H1 (cell line): ENCODE measurements around the gene SLC12A5. TPM values are rescaled to one million over a fixed set of nuclear protein-coding genes. Genes with fewer than 3 reads are reported as not detected.

Source experiments
- CTCF ChIA-PET: fragments of 300-600 bp; sonication (Branson Sonifier 250); formaldehyde crosslinking; loops from one replicate; lab custom pipeline; 2021; ENCODE audit not compliant: partially characterized antibody; lab: Charles Lee
- POLR2A ChIA-PET: fragments of 300-600 bp; sonication (Branson Sonifier 250); formaldehyde crosslinking; loops from one replicate; lab custom pipeline; 2021; ENCODE audit warnings: inconsistent platforms; ENCODE audit not compliant: partially characterized antibody; lab: Charles Lee
- DNase-seq, 2 experiments: peaks; one replicate each; pipeline versions ENCODE4 v3.0.0 to v3.0.0-alpha.2; 2010 to 2022; ENCODE audit warnings: low spot score in 2 of 2, low read depth in 1 of 2, mixed read lengths in 1 of 2
- FAIRE-seq: peaks from 2 replicates; lab custom pipeline; 2011; peaks lifted over from hg19 to GRCh38; lab: Jason Lieb, UNC
- H2AFZ ChIP-seq: 2 replicates; pipeline ENCODE4 v1.8.1; 2012; ENCODE audit warnings: low read length, inconsistent platforms
- H2AK5ac ChIP-seq: 2 replicates; pipeline ENCODE4 v1.6.1; 2013; ENCODE audit warnings: low read depth, low read length
- H2BK120ac ChIP-seq: replicated peaks from 2 replicates; pipeline ENCODE3; 2013; ENCODE audit warnings: low read depth, low read length, inconsistent platforms
- H2BK12ac ChIP-seq: 2 replicates; pipeline ENCODE4 v1.6.1; 2013; ENCODE audit warnings: low read depth, low read length
- H2BK15ac ChIP-seq: 2 replicates; pipeline ENCODE4 v1.6.1; 2013; ENCODE audit warnings: low read length
- H2BK20ac ChIP-seq: 2 replicates; pipeline ENCODE4 v1.6.1; 2013; ENCODE audit warnings: low read length
- H2BK5ac ChIP-seq: 2 replicates; pipeline ENCODE4 v1.6.1; 2013; ENCODE audit warnings: low read depth, low read length
- H3K14ac ChIP-seq: 2 replicates; pipeline ENCODE4 v1.6.1; 2013; ENCODE audit warnings: inconsistent platforms; ENCODE audit not compliant: insufficient read length
- H3K18ac ChIP-seq: 2 replicates; pipeline ENCODE4 v1.6.1; 2013; ENCODE audit warnings: low read length; ENCODE audit errors: extremely low read depth
- H3K23ac ChIP-seq: 2 replicates; pipeline ENCODE4 v1.6.1; 2013; ENCODE audit warnings: inconsistent platforms; ENCODE audit not compliant: insufficient read length
- H3K23me2 ChIP-seq: 2 replicates; pipeline ENCODE4 v1.6.1; 2013; ENCODE audit warnings: low read depth, low read length
- H3K27ac ChIP-seq: 2 replicates; pipeline ENCODE4 v1.6.1; 2011; ENCODE audit warnings: low read depth, low read length, inconsistent platforms
- H3K27me3 ChIP-seq, 4 experiments: replicated peaks in 1 of 4; 1 replicate in 1 of 4; 2 replicates in 3 of 4; pipeline versions ENCODE4 v1.6.1 to v1.8.1; 2011 to 2013; ENCODE audit warnings: low read length in 3 of 4, mild to moderate bottlenecking in 3 of 4, inconsistent platforms in 2 of 4, mixed read lengths in 2 of 4, moderate library complexity in 1 of 4; ENCODE audit not compliant: control insufficient read depth in 3 of 4, insufficient read depth in 3 of 4; ENCODE audit errors: extremely low read depth in 1 of 4
- H3K36me3 ChIP-seq, 4 experiments: 2 replicates each; pipeline versions ENCODE4 v1.6.1 to v1.8.1; 2011 to 2013; ENCODE audit warnings: mild to moderate bottlenecking in 4 of 4, low read length in 3 of 4, moderate library complexity in 2 of 4, control low read depth in 1 of 4, inconsistent platforms in 1 of 4; ENCODE audit not compliant: insufficient read depth in 4 of 4, control insufficient read depth in 2 of 4
- H3K4ac ChIP-seq: replicated peaks from 2 replicates; pipeline ENCODE3; 2013; ENCODE audit warnings: low read length, low read depth, mixed read lengths, inconsistent platforms; ENCODE audit not compliant: insufficient read length
- H3K4me1 ChIP-seq, 4 experiments: replicated peaks in 1 of 4; 1 replicate in 1 of 4; 2 replicates in 3 of 4; pipeline versions ENCODE4 v1.6.1 to v1.8.1; 2011 to 2013; ENCODE audit warnings: low read length in 3 of 4, inconsistent platforms in 2 of 4, mixed read lengths in 1 of 4; ENCODE audit not compliant: insufficient read depth in 4 of 4, control insufficient read depth in 3 of 4
- H3K4me2 ChIP-seq, 2 experiments: 2 replicates each; pipeline versions ENCODE4 v1.6.1 to v1.8.1; 2011 to 2013; ENCODE audit warnings: low read depth in 2 of 2, low read length in 2 of 2, control low read depth in 1 of 2, inconsistent platforms in 1 of 2, mild to moderate bottlenecking in 1 of 2; ENCODE audit not compliant: insufficient read depth in 1 of 2
- H3K4me3 ChIP-seq, 4 experiments: fragments of 200-600, 300-600 bp in 1 of 4; sonication (generic), shearing (Covaris generic), sonication (Bioruptor Twin) in 1 of 4; 2 replicates each; pipeline versions ENCODE4 v1.5.1 to v1.8.1; 2011 to 2016; ENCODE audit warnings: low read length in 4 of 4, low read depth in 3 of 4, control low read depth in 2 of 4, inconsistent platforms in 2 of 4, mild to moderate bottlenecking in 2 of 4, mixed read lengths in 1 of 4, moderate library complexity in 1 of 4; ENCODE audit not compliant: insufficient read depth in 2 of 4; ENCODE audit errors: extremely low read depth in 1 of 4
- H3K56ac ChIP-seq: replicated peaks from 2 replicates; pipeline ENCODE3; 2013; ENCODE audit warnings: low read depth, mild to moderate bottlenecking, mixed read lengths, low read length, inconsistent platforms; ENCODE audit not compliant: insufficient read length
- H3K79me1 ChIP-seq: 2 replicates; pipeline ENCODE4 v1.6.1; 2013; ENCODE audit warnings: low read depth, low read length, control low read depth
- H3K79me2 ChIP-seq, 2 experiments: 2 replicates each; pipeline versions ENCODE4 v1.6.1 to v1.8.1; 2012 to 2013; ENCODE audit warnings: low read length in 2 of 2, mild to moderate bottlenecking in 2 of 2, inconsistent platforms in 1 of 2; ENCODE audit not compliant: insufficient read depth in 2 of 2, control insufficient read depth in 1 of 2
- H3K9ac ChIP-seq, 4 experiments: replicated peaks in 1 of 4; 1 replicate in 1 of 4; 2 replicates in 3 of 4; pipeline versions ENCODE4 v1.6.1 to v1.8.1; 2011 to 2013; ENCODE audit warnings: low read depth in 3 of 4, low read length in 3 of 4, control low read depth in 2 of 4, mild to moderate bottlenecking in 2 of 4, moderate library complexity in 2 of 4, inconsistent platforms in 1 of 4; ENCODE audit errors: extremely low read depth in 1 of 4
- H3K9me3 ChIP-seq, 2 experiments: 2 replicates each; pipeline versions ENCODE4 v1.6.1 to v1.8.1; 2012 to 2013; ENCODE audit warnings: mild to moderate bottlenecking in 2 of 2, moderate library complexity in 2 of 2, control low read depth in 1 of 2, inconsistent platforms in 1 of 2, low read depth in 1 of 2, low read length in 1 of 2, mixed read lengths in 1 of 2; ENCODE audit not compliant: insufficient read depth in 2 of 2
- H4K20me1 ChIP-seq, 2 experiments: replicated peaks in 1 of 2; 2 replicates each; pipeline versions ENCODE3 to v1.8.1; 2011 to 2013; ENCODE audit warnings: inconsistent platforms in 2 of 2, low read length in 2 of 2, mild to moderate bottlenecking in 1 of 2; ENCODE audit not compliant: insufficient read depth in 2 of 2, control insufficient read depth in 1 of 2
- H4K5ac ChIP-seq: 2 replicates; pipeline ENCODE4 v1.6.1; 2013; ENCODE audit warnings: low read length, low read depth, mixed read lengths, inconsistent platforms; ENCODE audit not compliant: insufficient read length
- H4K8ac ChIP-seq: 2 replicates; pipeline ENCODE4 v1.8.0; 2013; ENCODE audit warnings: mild to moderate bottlenecking, moderate library complexity, low read length, inconsistent platforms; ENCODE audit not compliant: insufficient read depth; ENCODE audit errors: extremely low read depth
- H4K91ac ChIP-seq: replicated peaks from 2 replicates; pipeline ENCODE3; 2013; ENCODE audit warnings: low read length, mixed read lengths, inconsistent platforms; ENCODE audit not compliant: insufficient read length
- POLR2AphosphoS5 ChIP-seq: IDR thresholded peaks from 2 replicates; pipeline ENCODE4 v1.6.1; 2011; ENCODE audit warnings: low read depth, low read length
- POU5F1 ChIP-seq: IDR thresholded peaks from 2 replicates; pipeline ENCODE4 v1.6.1; 2011; ENCODE audit warnings: low read depth, mild to moderate bottlenecking, low read length, moderate library complexity
- RXRA ChIP-seq: IDR thresholded peaks from 2 replicates; pipeline ENCODE4 v1.6.1; 2011; ENCODE audit warnings: low read depth, mild to moderate bottlenecking, low read length, moderate library complexity; ENCODE audit not compliant: insufficient read depth
- SIRT6 ChIP-seq: IDR thresholded peaks from one replicate; pipeline ENCODE4 v1.7.1; 2012; ENCODE audit warnings: low read length, inconsistent platforms
- TCF12 ChIP-seq: IDR thresholded peaks from 2 replicates; pipeline ENCODE4 v1.6.1; 2011; ENCODE audit warnings: low read depth, mild to moderate bottlenecking, low read length
- TEAD4 ChIP-seq: IDR thresholded peaks from 2 replicates; pipeline ENCODE4 v1.6.1; 2012; ENCODE audit warnings: low read depth, low read length, inconsistent platforms, mixed read lengths
- WGBS, 2 experiments: shearing (Covaris generic) in 1 of 2; methylation state at CpG; one replicate each; pipeline versions ENCODE4 v1.1.6 to v1.1.7; 2013 to 2015; ENCODE audit warnings: low lambda C conversion rate in 2 of 2, mixed read lengths in 2 of 2, inconsistent platforms in 1 of 2, low coverage in 1 of 2, missing lambda C conversion rate in 1 of 2; ENCODE audit not compliant: insufficient replicate concordance in 2 of 2, insufficient coverage in 1 of 2, insufficient read length in 1 of 2; ENCODE audit errors: extremely low coverage in 1 of 2, missing lambda C conversion rate in 1 of 2; 5-methylcytosine and 5-hydroxymethylcytosine counted together
- polyA plus RNA-seq, 7 experiments: library from polyadenylated mRNA; depleted of rRNA in 3 of 7; stranded (reverse) in 5 of 7; unstranded in 2 of 7; fragments of >200 nt in 5 of 7; fragments of 200-250 nt in 2 of 7; gene quantifications; 1 replicate in 5 of 7; 2 replicates in 1 of 7; 4 replicates in 1 of 7; pipeline versions ENCODE4 v1.2.1 to v1.2.3, GENCODE V29; 2011 to 2013; ENCODE audit warnings: missing spikeins in 2 of 7, mixed read lengths in 2 of 7
- total RNA-seq: library from RNA; stranded (reverse); fragmentation: NEBNext Ultra II Directional; extraction: Animal tissue kit (Norgen Biotek cat#: 25700); gene quantifications from 2 replicates; pipeline ENCODE4 v1.2.1, GENCODE V29; 2021
- TF ChIP-seq, protein P1 (sequence below): IDR thresholded peaks from 2 replicates; pipeline ENCODE4 v1.6.1; 2011; ENCODE audit warnings: low read depth, mild to moderate bottlenecking, low read length; ENCODE audit not compliant: insufficient read depth

The SLC12A5 gene
- total and polyA plus RNA-seq, 2 of the 8 experiments (the other 6 are each of a cell fraction or from before 2014, with no cell fraction given) = 1.9 to 7.3 TPM

DNA sequence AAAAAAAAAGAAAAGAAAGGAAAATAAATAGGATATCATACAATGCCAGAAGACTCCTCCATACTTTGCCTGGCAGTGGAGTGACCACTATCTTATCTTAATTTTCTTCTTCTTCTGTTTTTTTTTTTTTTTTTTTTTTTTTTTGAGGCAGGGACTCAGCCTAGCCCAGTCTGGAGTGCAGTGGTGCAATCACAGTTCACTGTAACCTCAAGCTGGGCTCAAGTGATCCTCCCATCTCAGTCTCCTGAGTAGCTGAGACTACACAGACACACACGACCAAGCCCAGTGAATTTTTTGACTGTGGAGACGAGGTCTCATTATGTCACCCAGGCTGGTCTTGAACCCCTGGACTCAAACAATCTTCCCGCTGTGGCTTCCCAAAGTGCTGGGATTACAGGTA is 37.4 kb upstream of the SLC12A5 start:
- no peak overlapping the region for H2AK5ac ChIP-seq
- H4K20me1 ChIP-seq = no peaks in the 10 kb centered on the region
- no peak overlapping the region for H3K56ac ChIP-seq
- no peaks in the 10 kb centered on the region for H3K79me1 ChIP-seq
- no peaks in the 10 kb centered on the region for H3K27me3 ChIP-seq
- no peak overlapping the region for H4K8ac ChIP-seq
- ChIA-PET POLR2A (no interaction called here), CTCF (interaction anchor here (1.5 to 14.5 kb wide), 3 partner anchors 17 to 168 kb away, joined by 3 to 114 read pairs (median 9); partner anchors contain the start of gene MMP9)
- no peaks in the 10 kb centered on the region for H3K9me3 ChIP-seq
- no peak overlapping the region for H3K27ac ChIP-seq
- H3K4me3 ChIP-seq = no peak overlapping the region
- H3K23me2 ChIP-seq = no peaks in the 10 kb centered on the region
- H4K91ac ChIP-seq = no peak overlapping the region
- DNase-seq (no peak), FAIRE-seq (no peak)
- no peaks in the 10 kb centered on the region for H3K36me3 ChIP-seq
- no peak overlapping the region for H2AFZ ChIP-seq
- WGBS, 2 experiments = 90% methylated on average over 3 of the region's 3 CpGs; no CpG with 5 or more reads in 1 of the 2 experiments
- H2BK120ac ChIP-seq = no peak overlapping the region
- TF ChIP-seq, protein P1, sequence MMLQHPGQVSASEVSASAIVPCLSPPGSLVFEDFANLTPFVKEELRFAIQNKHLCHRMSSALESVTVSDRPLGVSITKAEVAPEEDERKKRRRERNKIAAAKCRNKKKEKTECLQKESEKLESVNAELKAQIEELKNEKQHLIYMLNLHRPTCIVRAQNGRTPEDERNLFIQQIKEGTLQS = no peak
- TF ChIP-seq POU5F1 = no peak
- TF ChIP-seq POLR2AphosphoS5 = no peak
- TF ChIP-seq SIRT6 = no peak
- TF ChIP-seq TEAD4 = no peak
- no peak for TF ChIP-seq RXRA
- no peak for TF ChIP-seq TCF12
- H3K4me2 ChIP-seq = no peak overlapping the region
- no peaks in the 10 kb centered on the region for H3K79me2 ChIP-seq
- no peak overlapping the region for H3K4ac ChIP-seq
- H3K4me1 ChIP-seq = peaks cover 0 to 6% (median 3%) of the 10 kb centered on the region in 4 experiments; a peak in 3 of 7 replicates
- H4K5ac ChIP-seq = no peak overlapping the region
- no peak overlapping the region; the same call in 1 of the 2 replicates for H2BK15ac ChIP-seq
- no peak overlapping the region for H2BK5ac ChIP-seq
- no peak overlapping the region for H3K23ac ChIP-seq
- H2BK20ac ChIP-seq = no peak overlapping the region
- H2BK12ac ChIP-seq = no peak overlapping the region
- no peak overlapping the region for H3K18ac ChIP-seq
- H3K14ac ChIP-seq = no peak overlapping the region
- no peak overlapping the region for H3K9ac ChIP-seq
